DMS153 treated with DMSO at 0.1 percent for 48 hours (cell line): ENCODE data around the gene IQCF2.
"Not testable (repeated sequence)": the region's sequence is repeated elsewhere in the genome, so short reads cannot be mapped to it uniquely, and the experiment has no call there.

Experiments
- DNase-seq: peaks from one replicate; lab custom pipeline; 2025; ENCODE audit not compliant: unreplicated experiment; lab: John Stamatoyannopoulos, UW

IQCF2 gene

DNA sequence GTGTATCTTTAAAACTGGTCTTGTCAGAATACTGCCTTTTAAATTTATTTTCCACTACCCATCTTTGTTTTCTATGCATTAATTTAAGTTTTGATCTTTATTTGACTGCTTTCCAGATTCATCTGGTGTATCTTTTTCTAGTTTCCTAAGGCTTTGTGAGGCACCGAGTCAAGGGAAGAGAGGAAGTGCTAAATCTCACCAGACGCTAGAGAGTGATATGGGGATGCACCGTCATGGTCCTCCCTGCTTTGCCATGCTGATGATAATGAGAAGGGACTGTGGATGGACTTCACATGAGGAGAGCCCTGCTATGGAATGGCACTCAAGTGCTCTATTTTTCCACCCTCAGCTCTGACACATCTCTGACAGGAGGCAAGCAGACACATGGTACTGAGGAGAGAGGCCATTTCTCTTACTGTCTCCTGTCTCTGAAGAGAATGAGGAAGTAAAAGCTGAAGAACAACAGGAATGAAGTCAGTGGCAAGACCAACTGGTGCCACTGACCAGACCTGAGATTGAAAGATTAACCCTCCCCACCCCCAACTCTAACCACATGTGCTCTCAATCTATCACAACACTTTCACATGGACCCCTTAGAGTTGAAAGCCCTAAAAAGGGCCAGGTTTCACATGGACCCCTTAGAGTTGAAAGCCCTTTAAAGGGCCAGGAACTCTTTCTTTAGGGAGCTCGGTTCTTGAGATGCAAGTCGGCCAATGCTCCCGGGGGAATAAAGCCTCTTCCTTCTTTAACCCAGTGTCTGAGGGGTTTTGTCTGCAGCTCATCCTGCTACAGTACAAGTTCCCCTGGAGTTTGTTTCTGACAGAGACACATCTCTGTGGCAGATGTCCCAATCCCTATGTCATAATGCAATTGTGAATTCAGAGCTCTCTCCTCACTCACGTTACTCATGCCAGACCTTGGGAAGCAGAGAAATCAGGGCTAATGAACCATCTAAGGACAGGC lies at the start of gene IQCF2:
Gene IQCF2 (plus strand): TSS at position 913 of the 963 bp plus-strand sequence. CDS start 52 bp downstream, outside the sequence.
- no peak for DNase-seq

DNA sequence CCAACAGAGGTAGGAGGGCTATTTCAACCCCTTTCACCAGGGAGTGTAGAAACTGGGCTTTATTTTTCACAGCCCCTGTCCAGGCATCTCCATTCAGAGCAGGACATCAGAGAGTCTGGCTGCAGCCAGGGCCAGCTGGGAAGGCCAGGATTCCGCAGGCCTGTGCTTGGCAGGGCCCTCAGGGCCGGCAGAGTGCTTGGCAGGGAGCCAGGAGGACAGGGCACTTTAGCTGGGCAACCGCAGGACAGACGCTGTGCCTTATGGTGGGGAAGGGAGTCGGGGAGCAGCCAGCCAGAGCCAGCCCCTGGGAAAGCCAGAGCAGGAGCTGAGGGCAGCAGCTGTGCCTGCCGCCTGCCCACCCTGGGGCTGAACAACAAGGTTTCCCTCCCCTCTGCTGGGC lies 47.9 kb upstream of the IQCF2 start:
- no peak for DNase-seq

DNA sequence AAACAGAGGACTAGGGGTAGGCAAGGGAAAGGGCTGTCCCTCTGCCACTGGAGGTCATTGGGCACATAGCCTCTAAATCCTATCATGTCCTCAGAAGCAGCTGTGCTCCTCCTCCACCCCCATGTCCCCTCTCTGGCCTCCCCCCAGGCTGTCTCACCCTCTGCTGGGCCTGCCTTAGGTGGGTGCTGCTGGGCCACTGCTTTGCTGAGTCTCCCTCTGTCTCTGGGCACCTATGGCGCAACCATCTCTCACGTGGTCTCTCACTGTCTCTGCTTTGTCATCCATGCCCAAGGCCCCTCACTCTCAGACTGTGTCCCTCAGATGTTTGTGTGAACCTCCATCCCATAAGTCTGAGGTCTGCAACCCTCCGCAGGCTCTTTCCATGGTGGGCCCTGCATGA lies 47.4 kb upstream of the IQCF2 start:
- DNase-seq: no peak

DNA sequence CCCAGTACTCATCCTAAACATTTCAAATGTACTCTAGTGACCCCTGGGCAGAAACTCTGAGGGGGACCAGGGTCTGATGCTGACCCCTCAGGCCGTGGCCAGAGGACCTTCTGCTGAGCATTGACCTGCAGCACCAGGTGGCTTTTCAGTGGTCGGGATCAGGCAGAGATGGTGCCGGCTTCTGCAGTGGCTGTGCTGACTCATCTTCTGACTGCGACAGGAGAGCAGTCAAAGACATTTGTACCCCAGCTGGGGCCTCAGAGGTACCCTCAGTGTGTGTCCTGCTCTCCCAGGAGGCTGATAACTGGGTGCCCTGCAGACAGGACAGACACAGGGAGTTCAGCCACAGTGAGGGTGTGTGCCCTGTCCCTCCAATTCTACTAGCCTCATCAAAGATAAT lies 45.8 kb upstream of the IQCF2 start:
- no peak for DNase-seq

DNA sequence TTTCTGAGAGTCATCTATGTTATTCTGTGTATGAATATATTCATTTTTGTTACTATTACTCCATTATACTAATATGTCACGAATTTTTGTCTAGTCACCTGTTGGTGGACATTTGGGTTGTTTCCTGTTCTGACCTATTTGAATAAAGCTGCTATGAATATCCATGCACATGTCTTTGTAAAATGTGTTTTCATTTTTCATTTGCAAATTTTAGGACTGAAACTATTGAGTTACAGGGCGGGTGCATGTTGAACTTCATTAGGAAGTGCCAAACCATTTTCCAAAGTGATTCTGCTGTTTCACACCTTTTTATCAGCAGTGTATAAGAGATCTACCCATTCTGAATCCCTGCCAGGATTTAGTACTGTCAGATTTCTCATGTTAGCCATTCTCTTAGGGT lies 44.7 kb upstream of the IQCF2 start:
- DNase-seq: no peak

DNA sequence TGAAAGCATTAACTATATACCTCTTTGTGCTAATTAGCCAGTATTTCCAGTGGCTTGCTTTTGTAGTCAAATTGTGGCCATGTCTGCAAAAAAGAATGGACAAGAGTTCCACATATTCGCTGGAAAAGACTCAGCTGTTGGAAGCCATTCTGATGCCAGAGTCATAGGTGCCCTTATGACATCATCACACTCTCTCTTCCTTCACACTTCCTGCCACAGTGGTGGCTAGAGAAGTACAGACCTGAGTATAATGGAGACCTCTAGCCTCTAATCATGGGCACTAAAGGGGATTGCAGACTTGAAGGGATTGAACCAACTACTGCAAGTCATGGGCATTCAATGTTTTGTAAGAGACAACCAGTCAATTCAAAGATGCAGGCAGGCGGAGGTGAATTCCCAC lies 44.0 kb upstream of the IQCF2 start:
- DNase-seq: no peak

DNA sequence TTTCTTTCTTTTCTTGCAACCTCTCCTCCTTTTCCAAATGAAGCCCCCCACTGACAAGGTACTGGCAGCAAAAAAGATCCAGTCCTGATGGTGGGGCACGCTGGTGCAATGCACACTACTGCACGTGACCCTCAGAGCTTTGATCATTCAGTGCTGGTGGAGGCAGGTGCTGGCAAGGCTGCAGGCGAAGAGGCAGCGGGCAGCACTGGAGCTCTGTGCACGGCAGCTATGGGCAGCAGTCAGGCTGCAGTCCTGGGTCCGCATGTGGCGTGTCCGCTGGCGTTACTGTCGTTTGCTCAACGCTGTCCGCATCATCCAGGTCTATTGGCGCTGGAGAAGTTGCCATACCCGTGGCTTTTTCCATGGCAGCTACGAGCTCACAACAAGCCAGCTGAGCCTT lies 42.3 kb upstream of the IQCF2 start:
- no peak for DNase-seq

DNA sequence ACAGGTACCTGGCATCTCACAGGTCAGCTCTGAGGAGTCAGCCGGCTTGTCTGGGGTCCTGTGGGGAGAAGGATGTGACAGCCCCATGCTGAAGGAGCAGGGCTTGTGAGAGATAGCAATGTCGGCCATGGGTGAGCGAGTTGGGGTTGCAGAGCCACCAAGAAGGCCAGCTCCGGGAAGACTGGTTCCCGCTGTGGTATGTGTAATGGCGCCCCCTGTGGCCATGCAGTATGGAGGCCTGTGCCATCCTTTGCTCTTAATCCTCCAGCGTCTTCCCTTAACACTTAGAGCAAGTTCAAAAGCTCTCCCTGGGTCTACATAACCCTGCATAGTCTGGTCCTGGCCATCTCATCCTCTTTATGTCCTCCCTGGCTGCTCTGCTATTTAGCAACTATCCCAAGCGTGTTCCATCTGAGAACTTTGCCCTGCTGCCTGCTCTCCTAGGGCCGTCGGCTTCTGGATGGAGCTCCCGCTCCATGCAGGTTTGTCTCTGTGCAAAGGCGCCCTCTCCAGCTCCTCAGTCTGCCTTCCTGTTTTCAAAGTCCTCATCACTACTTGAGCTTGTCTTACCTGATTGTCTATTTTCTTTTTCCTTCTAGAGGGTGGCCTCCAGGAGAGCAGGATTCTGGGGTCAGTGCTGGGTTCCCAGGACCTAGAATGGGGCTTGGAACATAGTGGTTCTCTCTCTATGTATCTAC lies 41.6 kb upstream of the IQCF2 start:
- DNase-seq: no peak

DNA sequence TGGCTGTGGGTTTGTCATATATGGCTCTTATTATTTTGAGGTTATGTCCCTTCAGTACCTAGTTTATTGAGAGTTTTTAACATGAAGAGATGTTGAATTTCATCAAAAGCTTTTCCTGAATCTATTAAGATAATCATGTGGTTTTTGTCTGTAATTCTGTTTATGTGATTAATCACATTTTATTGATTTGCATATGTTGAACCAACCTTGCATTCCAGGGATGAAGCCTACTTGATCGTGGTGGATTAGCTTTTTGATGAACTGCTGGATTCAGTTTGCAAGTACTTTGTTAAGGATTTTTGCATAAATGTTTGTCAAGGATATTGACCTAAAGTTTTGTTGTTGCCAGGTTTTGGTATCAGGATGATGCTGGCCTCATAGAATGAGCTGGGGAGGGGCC lies 33.1 kb upstream of the IQCF2 start:
- DNase-seq: no peak

DNA sequence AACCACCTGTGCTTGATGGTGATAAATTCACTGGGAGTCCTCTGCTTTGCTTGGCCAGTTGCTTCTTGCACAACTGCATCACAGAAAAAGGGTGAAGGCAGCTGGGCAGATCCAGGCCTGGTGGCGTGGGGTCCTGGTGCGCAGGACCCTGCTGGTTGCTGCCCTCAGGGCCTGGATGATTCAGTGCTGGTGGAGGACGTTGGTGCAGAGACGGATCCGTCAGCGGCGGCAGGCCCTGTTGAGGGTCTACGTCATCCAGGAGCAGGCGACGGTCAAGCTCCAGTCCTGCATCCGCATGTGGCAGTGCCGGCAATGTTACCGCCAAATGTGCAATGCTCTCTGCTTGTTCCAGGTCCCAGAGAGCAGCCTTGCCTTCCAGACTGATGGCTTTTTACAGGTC lies 31.1 kb upstream of the IQCF2 start:
- DNase-seq: no peak

DNA sequence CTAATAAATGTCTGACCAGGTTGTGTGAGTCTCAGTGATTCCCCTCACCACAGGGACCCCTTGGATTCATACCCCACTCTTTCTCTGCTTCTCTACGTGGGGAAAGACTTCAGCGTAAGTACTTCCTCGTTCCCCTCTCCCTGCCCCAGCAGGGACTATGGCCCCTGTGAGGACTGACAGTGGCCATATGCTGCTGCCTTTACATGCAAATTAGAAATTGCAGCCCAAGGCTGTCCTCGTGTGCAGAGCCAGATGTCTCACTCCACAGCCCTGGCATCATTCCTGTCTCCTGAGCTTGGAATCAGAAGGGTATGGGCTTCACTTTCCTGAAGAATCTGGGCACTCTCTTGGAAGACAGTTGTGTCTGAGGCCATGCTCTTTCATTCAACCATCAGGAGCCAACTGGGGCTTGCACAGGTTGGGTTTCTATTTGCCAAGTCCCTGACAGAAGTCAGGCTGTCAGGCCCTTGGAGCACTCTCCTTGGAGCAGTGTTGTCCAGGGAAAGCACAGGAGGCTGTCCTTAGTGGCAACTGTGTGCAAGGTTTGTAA lies 30.5 kb upstream of the IQCF2 start:
- DNase-seq: no peak

DNA sequence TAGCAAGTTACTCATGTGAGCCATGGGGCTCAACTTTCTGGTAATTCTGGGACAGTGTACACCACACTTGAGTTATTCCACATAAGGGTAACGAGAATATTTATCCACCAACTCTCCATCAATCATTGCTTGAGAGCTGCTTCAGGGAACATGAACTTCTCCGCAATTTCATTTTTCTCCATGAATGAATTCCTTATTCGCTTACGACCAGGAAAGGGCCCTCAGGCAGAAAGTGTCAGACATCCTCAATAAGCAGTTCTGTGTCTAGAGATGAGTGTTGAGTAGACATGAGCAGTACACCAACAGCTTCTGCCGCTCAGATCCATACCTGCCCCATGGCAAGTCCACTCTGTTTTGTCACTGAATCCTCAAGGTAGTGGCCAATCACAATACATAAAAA lies 24.8 kb upstream of the IQCF2 start:
- DNase-seq: no peak

DNA sequence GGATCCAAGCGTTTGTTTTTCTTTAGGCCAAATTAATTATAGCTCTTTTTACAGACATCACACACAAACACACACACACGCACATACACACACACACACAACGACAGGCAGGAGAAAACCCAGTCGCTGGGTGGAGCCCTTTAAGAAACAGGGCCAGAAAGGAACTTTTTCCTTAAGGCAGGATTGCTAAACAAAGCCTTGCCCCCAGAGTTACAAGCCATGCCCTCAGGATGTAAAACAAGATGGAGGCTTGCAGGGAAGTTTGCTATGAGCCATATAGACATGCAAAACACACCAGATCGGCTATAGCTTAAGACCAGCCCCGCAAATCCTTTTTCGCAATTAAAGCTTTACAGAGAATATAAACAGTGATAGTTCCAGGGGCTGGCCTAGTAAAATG lies 16.3 kb upstream of the IQCF2 start:
- DNase-seq: no peak

DNA sequence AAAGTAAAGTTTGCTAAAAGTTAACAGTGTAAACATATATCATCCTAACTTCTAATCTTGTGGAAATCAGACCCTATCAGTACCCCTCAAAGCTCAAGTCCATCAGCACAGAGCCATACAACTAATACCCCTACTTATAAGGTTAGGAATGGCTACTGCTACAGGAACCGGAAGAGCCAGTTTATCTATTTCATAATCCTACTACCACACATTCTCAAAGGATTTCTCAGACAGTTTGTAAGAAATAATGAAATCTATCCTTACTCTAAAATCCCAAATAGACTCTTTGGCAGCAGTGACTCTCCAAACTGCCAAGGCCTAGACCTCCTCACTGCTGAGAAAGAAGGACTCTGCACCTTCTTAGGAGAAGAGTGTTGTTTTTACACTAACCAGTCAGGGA lies 6.0 kb upstream of the IQCF2 start:
- not testable (repeated sequence) for DNase-seq

DNA sequence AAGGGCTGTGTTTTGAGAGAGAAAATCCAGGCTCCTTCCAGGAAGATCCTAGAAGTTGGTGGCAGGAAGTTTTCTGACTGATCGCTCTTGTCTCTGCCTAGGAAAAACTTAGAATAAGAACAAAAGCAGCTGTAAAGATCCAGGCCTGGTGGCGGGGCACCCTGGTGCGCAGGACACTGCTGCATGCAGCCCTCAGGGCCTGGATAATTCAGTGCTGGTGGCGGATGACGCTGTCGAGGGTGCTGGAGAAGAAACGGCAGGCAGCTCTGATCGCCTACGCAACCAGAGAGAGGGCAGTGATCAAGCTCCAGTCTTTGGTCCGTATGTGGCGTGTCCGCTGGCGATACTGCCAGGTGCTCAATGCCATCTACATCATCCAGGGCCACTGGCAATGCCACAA lies 1.5 kb downstream of the IQCF2 start:
- no peak for DNase-seq

DNA sequence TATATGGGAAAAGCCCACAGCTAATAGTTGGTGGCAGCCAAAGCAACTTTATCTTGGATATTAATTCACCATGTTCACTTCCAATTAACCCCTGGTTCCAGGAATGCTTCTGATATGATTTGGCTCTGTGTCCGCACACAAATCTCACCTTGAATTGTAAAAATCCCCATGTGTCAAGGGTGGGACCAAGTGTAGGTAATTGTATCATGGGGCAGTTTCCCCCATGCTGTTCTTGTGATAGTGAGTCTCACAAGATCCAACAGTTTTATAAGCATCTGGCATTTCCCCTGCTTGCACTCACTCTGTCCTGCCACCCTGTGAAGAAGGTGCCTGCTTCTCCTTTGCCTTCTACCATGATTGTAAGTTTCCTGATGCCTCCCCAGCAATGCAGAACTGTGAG lies 7.5 kb downstream of the IQCF2 start:
- DNase-seq: not testable (repeated sequence)

DNA sequence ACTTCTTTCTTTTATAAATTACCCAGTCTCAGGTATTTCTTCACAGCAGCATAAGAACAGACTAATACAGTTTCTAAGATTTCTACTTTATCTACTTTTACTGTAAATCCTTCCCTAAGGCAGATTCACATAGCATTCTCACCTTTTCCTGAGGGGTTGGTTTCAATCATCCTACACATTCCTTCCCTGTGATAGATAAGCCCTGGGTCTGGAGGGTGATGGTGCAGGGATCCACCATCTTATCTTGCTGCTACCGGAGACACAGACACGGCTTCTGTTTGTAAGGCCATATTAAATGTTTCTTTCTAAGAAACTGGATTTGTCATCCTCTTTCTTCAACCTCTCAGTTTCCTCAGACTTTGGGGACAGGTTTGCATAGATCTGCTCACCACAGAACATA lies 7.9 kb downstream of the IQCF2 start:
- no peak for DNase-seq

DNA sequence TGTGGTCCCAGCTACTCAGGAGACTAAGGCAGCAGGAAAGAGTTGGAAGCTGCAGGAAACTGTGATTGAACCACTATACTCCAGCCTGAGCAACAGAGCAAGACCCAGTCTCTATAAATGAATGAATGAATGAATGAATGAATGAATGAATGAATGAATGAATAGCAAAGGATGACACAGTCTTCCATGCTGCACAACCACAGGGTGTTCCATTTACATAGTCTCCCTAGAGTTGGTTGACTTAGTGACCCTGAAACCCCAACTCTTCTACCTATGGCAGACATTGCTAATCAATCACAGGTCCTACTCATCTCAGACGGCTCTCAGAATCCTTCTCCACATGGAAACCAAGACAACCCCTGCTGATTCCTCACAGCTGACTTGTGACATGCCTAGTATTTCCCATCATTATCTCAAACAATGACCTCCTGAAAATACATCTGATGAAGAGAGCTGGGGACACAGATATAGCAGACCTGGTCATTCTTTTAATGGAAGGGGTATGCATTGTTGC lies 11.9 kb downstream of the IQCF2 start:
- no peak for DNase-seq

DNA sequence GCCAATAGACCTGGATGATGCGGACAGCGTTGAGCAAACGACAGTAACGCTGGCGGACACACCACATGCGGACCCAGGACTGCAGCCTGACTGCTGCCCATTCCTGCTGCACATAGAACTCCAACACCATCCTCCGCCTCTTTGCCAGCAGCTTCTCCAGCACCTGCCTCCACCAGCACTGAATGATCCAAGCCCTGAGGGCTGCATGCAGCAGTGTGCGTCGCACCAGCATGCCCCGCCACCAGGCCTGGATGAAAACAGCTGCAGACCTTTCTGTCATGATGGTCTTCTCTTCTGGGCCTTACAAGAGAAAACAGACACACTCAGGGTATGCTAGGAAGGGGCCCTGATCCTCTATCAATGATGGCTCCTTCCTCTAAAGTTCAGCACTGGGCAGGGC lies 12.5 kb downstream of the IQCF2 start:
- no peak for DNase-seq

DNA sequence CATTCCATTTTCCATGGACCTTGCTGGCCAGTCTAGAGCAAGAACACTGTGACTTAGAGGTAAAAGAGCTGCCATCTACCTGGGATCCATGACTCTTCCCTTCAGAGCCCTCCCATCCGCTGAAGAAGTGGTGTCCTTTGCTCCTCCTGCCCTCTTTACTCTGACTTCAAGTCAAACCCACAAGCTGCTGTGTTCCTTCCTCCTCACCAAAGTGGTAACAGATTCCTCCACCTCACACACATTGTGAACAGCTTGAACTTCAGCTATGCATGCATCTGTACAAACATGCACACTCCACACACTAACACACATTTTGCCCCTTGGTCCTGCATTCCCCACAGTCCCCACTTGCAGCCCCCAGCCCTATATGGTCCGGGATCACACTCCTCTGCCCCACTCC lies 13.0 kb downstream of the IQCF2 start:
- DNase-seq: no peak

DNA sequence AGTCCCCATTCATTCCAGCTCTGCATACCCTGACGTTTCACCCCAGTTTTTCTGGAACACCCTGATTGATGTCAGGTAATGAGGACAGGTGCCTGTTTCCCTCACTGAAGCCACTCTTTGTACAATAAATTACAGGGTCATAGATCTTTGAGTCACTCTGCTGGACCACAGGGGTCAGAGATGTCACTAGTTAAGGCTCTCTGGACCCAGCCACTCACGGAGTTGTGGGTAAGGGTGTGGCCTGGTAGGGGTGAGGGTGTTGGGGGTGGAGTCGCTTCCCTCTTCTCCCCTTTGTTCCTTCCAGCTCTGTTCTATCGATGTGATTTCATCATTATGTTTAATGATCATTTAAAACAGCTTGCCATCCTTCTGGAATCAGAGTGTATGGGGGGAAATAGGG lies 13.5 kb downstream of the IQCF2 start:
- no peak for DNase-seq

DNA sequence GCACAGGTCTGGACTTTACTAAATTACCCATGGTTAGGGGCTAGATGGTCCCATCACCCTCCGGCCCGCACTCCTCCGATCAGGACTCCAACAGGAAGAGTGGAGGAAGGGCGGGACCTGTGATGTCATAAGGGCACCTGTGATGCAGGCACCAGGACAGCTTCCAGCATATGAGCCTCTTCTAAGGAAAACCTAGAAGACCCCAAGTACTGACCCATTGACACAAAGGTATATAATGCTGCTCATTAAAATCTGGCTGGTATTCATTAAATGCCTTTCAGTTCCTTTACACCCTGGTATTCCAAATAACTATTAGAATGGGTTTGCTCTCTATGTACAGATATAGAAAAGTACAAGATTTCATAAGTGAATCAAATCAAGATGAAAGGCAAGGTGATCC lies 14.1 kb downstream of the IQCF2 start, which contains the start of gene IQCF5:
Gene IQCF5 (minus strand): TSS at position 101 of the 400 bp plus-strand sequence. CDS start 70 bp downstream, at position 31.
- DNase-seq: no peak
